HG03045 (cell line): Measurements from ENCODE around the gene EBF3.

Experiments used
- ATAC-seq: cut with Tn5 transposase; IDR thresholded peaks from one replicate; pipeline ENCODE4 v1.9.1; 2021; ENCODE audit warnings: mild to moderate bottlenecking, moderate library complexity; ENCODE audit not compliant: unreplicated experiment

Gene EBF3

DNA sequence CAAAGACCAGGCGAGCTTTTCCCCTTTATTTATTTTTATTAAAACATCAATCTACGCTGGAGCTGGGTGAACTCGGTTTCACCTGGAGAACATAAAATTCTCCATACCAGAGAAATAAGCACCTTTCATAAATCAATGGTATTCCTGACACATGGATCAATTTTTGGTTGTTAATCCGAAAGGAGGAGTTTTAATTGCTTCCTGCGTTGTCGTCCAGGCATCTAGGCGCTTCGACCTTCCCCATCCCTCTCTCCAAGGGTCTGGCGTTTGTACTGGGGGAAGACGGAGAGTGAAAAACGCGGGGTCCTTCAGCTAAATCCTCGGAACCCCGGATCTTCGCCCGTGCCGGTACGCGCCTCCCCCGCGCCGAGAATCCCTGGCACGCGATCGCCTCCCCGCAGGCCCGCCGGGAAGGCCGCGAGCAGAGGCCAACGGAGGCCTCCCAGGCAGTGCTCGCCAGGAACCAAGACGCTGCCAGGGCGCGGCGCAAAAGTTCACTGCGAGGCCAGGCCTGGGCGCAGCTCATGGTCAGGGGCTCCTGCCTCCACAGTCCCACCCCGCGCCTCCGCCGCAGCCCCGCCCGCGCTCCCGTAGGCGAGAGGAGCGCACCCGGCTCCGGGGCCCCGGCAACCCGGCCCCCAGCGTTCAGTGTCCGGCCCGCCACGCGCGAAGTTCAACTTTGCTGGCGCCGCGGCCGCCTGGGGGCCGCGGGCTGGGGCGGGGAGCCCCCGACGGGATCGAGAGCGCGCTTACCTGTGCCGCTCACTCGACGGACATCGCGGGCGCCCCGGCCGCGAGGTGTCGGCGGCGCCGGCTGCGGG is 8.3 kb upstream of the EBF3 start:
- ATAC-seq = no peak

DNA sequence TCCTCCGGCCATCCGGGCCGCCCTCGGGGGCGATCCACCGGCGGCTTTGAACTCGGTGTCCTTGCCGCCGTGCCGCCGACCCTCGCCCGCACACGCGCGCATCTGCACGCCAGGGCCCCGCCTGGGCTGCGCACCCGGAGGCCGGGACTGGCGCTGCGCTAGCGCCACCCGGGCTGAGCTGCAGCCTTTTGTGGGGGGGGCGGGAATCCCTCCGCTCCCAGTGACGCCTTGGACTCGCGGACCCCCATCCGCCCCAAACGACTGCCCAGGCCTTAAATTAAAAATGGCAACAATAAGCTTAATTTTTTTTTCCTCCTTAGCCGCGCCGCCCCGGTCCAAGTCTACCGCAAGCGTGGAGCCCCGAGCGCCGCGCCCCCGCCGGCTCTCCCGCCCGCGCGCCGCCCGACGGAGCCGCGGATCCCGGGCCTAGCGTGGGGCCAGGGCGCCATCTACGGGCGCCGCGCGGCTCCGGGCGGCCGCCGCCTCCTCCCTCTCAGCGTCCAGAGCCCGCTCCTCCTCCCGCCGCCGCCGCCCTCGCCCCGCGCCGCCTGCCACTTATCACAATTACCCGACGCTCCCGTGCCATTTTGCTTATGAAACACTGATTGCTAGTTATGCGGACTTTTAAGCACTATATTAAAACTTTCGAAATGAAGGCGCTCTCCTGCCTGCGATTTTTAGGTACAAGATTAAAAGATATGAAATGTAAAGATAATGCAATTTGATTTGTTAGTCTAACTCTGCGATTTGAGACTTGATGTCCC is 7.5 kb upstream of the EBF3 start:
- ATAC-seq = no peak

DNA sequence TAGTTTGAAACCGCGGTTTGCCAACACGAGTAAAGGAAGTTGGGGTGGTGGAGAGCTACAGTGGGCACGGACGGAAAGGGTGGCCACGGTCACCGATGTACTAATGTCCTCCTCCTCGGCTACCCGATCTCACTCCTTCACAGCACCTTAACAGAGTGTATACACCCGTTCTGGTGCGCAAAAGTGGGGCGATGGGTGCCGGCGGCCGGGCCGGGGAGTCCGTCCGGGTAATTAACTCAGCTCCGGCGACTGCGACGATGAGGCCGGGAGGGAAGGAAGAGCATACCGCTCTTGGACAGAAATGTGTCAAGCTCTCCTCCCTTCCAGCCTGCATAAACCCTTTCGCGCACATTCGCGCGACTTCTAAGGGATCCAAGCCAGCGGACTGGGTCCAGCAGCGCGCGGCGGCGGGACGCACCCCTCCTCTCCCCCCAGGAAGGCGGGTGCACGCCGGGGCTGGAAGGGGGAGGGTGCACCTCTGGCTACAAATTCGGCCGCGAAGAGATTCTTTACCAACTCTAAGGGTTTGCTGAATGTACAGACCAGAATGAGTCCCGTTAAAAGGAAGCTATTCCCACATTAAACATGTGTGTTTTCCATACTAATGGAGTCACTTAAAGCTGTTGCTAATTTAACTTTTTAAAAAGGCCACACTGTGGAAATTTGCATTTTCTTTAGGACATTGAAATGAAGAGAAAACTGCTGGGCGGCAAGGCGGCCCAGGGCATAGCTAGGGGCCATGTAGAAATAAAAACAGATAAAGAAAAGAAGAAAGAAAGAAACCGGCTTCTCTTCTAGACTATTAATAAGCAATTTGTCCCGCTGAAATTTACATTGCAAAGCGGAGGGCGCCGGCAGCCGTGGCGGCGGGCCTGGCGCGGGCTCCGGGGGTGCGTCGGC is 6.6 kb upstream of the EBF3 start:
- ATAC-seq = no peak

DNA sequence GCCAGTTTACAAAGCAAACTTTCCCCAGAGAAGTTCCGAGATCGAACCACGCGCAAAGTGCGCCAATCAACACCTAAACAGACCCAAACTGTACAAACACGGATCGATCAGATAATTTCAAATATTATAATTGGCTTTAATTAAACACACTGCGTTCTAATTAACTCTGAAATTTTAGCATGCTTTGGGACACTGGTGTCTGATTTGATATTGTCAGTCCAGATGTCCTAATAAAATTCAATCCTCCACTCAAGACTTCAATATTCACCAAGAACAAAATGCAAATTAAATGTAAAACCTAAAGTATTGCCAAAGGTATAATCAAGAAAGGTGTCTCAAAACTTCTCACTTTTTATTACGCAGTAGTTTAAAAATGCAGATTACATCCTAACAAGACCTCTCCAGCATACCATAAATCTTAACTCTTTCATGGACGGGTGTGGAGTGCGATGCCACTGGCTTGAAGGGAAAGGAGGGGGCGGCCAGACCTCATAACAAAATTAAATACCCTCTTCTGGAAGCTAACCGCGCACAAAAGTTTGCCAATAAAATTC is 5.9 kb upstream of the EBF3 start:
- ATAC-seq = no peak

GRCh38 chr10:129969184-129969910 is 5.3 kb upstream of the EBF3 start:
- no peak for ATAC-seq

DNA sequence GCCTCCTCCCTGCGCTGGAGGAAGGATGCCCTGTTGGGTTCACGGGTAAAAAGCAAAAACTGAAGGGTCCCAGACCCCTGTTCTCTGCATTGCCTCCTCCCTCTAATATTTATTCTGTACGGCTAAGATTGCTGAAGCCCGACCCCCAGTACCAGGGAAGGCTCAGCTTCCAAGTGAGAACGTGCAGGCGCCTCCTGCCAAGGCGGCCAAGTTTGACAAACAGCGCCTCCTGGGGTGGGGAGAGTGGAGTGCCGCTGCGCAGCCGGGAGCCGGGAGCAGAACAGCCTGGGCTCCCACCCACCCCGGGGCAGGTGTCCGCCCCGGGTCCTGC is 4.7 kb upstream of the EBF3 start:
- no peak for ATAC-seq

- ATAC-seq = no peak
These were observed 4.2 kb upstream of the EBF3 start for GRCh38 chr10:129968020-129968852.

DNA sequence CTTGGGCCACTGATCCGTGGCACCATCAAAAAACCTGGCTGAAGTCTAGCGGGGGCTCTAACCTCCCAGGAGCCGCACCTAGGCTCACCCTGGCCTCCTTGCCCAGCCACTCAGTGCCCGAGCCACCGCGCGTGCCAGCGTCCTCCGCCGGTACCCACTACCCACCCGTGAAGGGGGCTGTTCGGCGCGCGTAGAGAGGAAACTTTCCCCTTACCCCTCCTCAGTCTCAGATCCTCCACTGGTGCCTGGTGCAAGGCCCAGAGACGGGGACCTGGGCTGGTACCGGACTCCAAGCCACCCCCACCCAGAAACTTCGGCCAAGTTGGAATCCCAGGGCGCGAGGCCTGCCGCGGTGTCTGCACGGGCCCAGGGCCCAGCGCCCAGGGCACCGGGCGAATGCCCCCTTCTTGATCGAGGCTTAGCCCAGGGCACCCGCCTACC is 3.5 kb upstream of the EBF3 start:
- ATAC-seq = no peak

GRCh38 chr10:129966889-129967578 is 3.0 kb upstream of the EBF3 start:
- ATAC-seq = no peak

GRCh38 chr10:129966370-129966888 is 2.4 kb upstream of the EBF3 start:
- no peak for ATAC-seq

- no peak for ATAC-seq
These were observed 1.9 kb upstream of the EBF3 start for GRCh38 chr10:129965959-129966358.

DNA sequence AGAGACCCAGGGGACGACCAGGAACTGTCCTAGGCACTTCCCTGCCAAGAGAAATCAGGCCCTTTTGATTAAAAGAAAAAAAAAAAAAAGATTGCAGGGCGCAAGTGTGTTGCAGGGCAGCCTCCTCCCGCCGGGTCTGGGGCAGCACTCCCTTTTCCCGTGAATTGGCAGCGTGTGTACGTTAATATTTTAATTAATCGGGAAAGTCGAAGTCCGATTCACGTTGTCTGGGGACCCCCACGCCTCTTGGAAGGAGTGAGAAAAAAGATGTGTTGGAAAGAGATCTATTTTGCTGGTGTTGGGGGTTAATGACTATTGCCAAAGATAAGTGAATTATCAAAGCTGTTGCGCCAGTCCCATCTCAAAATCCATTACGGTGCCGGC is 1.3 kb upstream of the EBF3 start:
- ATAC-seq = no peak

- no peak for ATAC-seq
These were observed 744 bp upstream of the EBF3 start for GRCh38 chr10:129964611-129965424.

DNA sequence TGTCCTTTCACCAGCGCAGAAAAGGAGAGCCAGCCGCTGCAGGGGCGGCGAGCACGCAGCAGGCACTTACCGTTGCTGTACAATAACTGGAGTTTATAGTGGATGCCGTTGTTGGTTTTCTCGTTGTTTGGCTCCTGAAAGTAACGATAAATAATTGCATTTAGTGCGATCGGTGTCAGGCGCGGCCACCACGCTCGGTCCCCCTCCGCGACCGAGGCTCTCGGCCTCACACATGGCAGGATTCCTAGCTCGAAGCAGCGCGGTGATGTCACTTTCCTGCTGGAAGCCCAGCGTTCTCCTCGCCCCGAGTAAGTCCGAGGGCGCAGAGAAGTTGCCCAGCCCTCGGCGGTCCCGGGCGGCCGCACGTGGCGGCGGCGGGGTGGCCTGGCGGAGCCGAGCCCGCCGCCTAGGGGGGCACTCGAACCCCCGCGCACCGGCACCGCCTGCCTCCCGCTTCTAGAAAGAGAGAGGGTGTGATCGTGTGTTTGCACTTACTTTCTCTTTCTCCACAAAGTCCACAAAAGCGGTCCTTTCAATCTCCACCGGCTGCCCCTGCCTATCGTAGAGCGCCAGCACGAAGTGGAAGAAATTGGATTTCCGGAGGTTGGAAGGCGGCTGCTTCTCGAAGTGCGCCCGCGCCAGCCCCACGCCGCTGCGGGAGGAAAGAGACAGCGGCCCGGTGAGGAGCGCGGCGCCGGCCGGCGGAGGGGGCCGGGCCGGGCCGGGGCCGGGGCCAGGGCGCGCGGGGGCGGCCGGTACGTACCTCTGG is 1.0 kb downstream of the EBF3 start:
- ATAC-seq = no peak

- no peak for ATAC-seq
These were observed 1.8 kb downstream of the EBF3 start for GRCh38 chr10:129962031-129962871.

DNA sequence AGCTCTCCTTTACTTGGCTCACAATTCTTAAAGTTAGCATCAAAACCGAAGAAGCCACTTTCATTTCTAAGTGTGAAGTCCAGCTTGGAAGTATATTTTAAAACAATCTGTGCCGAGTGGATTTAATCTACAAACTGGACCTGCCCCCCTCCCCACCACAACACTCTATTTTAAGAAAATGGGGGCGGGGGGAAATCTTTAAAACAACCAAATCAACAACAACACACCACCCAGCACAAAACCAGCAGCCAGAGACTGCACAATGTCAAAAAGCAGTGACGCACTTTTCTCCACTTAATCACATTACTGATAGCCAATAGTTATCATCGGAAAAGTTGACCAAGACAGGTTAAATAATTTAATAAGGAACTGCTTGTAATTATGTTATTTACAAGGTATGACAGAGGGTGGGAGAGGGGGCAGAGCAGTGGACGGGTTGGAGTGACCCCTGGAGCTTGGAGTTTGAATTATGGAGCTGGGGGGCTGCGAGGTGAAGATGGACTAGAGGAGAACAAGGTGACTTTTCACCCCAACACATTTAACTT is 2.8 kb downstream of the EBF3 start:
- ATAC-seq = no peak
